ENCODE measurements around the gene AMBRA1.

The AMBRA1 gene

GRCh38 chr11:46577058-46577457 is 16.8 kb downstream of the AMBRA1 start:
- Mint-ChIP-seq H3K27ac (no peak overlapping the region), H3K36me3 (ENCODE audit: low read depth) (peaks cover 47% of the 10 kb centered on the region)
- no peak for TF ChIP-seq CTCF (IDR thresholded peaks at IDR 0.05)

GRCh38 chr11:46574656-46575055 is 19.2 kb downstream of the AMBRA1 start:
- Mint-ChIP-seq H3K27ac (no peak overlapping the region), H3K4me3 (no peak overlapping the region), H3K27me3 (ENCODE audit: low read depth, poor library complexity) (no peaks in the 10 kb centered on the region), H3K9me3 (peaks cover 18% of the 10 kb centered on the region), H3K36me3 (ENCODE audit: low read depth) (peaks cover 41% of the 10 kb centered on the region), H3K4me1 (no peaks in the 10 kb centered on the region)
- DNase-seq = no peak
- TF ChIP-seq CTCF (IDR thresholded peaks at IDR 0.05) = no peak

More at GRCh38 chr11:46577058-46577457, 16.8 kb downstream of the AMBRA1 start:
- Mint-ChIP-seq H3K4me1 (no peaks in the 10 kb centered on the region), H3K27me3 (ENCODE audit: low read depth, poor library complexity) (no peaks in the 10 kb centered on the region), H3K9me3 (peaks cover 20% of the 10 kb centered on the region), H3K4me3 (no peak overlapping the region)
- DNase-seq = no peak

- no peak for DNase-seq
- no peaks in the 10 kb centered on the region for H3K27me3 Mint-ChIP-seq (ENCODE audit: low read depth, poor library complexity)
- peaks cover 14% of the 10 kb centered on the region for H3K9me3 Mint-ChIP-seq
- H3K27ac Mint-ChIP-seq = no peak overlapping the region
- no peak for TF ChIP-seq CTCF (IDR thresholded peaks at IDR 0.05)
- H3K4me1 Mint-ChIP-seq = no peaks in the 10 kb centered on the region
- H3K4me3 Mint-ChIP-seq = no peak overlapping the region
- peaks cover 28% of the 10 kb centered on the region for H3K36me3 Mint-ChIP-seq (ENCODE audit: low read depth)
Observed at GRCh38 chr11:46570790-46571398, 22.9 kb downstream of the AMBRA1 start.

GRCh38 chr11:46565232-46565840 is 28.5 kb downstream of the AMBRA1 start:
- H3K4me1 Mint-ChIP-seq = peaks cover 3% of the 10 kb centered on the region
- no peak for DNase-seq
- no peaks in the 10 kb centered on the region for H3K9me3 Mint-ChIP-seq
- TF ChIP-seq CTCF (IDR thresholded peaks at IDR 0.05) = no peak
- no peak overlapping the region for H3K4me3 Mint-ChIP-seq
- no peak overlapping the region for H3K27ac Mint-ChIP-seq
- no peaks in the 10 kb centered on the region for H3K27me3 Mint-ChIP-seq (ENCODE audit: low read depth, poor library complexity)
- peaks cover 6% of the 10 kb centered on the region for H3K36me3 Mint-ChIP-seq (ENCODE audit: low read depth)

GRCh38 chr11:46564459-46564858 is 29.4 kb downstream of the AMBRA1 start:
- peaks cover 5% of the 10 kb centered on the region for H3K4me1 Mint-ChIP-seq
- H3K4me3 Mint-ChIP-seq = no peak overlapping the region
- DNase-seq = no peak
- no peak for TF ChIP-seq CTCF (IDR thresholded peaks at IDR 0.05)
- H3K36me3 Mint-ChIP-seq (ENCODE audit: low read depth) = peaks cover 5% of the 10 kb centered on the region
- no peaks in the 10 kb centered on the region for H3K27me3 Mint-ChIP-seq (ENCODE audit: low read depth, poor library complexity)
- no peak overlapping the region for H3K27ac Mint-ChIP-seq
- H3K9me3 Mint-ChIP-seq = no peaks in the 10 kb centered on the region

- Mint-ChIP-seq H3K4me3 (no peak overlapping the region), H3K36me3 (ENCODE audit: low read depth) (no peaks in the 10 kb centered on the region), H3K27ac (peak overlapping the region; percentile 12), H3K9me3 (no peaks in the 10 kb centered on the region), H3K4me1 (peaks cover 5% of the 10 kb centered on the region), H3K27me3 (ENCODE audit: low read depth, poor library complexity) (no peaks in the 10 kb centered on the region)
- DNase-seq = no peak
- TF ChIP-seq CTCF (IDR thresholded peaks at IDR 0.05) = no peak
Observed at GRCh38 chr11:46562527-46562926, 31.3 kb downstream of the AMBRA1 start.

Data from nephron progenitor cell (in vitro differentiated cells).